Daoy (cell line): ENCODE measurements around the gene ABCA4. TPM values are rescaled to one million over a fixed set of nuclear protein-coding genes. Genes with fewer than 3 reads are reported as not detected.
"Not testable (repeated sequence)": the region's sequence is repeated elsewhere in the genome, so short reads cannot be mapped to it uniquely, and the experiment has no call there.

ENCODE experiments used
- DNase-seq: peaks from one replicate; pipeline ENCODE4 v3.0.0-alpha.2; 2015; ENCODE audit warnings: low read depth
- total RNA-seq: library from RNA; depleted of rRNA; stranded (reverse); fragments of >200 nt; shearing (Covaris generic); gene quantifications from 2 replicates; pipeline ENCODE4 v1.2.3, GENCODE V29; 2014

ABCA4 gene
- total RNA-seq, 1 experiment from 2014 or later = 0.80 TPM

DNA sequence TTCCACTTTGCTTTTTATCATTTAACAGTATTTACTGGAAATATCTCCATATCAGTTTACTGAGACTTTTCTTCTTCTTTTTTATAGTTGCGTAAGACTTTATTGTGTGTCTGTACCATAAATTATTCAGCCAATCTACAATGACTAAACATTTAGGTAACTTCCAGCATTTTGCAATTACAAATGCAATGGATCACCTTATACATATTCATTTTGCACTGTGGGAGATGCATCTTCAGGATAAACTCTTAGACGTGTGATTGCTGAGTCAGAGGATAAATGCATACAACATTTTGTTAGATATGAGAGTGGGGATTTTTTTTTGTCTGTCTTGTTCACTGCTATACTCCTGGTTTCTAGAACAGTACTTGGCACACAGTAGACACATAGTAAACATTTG lies 116.0 kb downstream of the ABCA4 start:
- no peak for DNase-seq

DNA sequence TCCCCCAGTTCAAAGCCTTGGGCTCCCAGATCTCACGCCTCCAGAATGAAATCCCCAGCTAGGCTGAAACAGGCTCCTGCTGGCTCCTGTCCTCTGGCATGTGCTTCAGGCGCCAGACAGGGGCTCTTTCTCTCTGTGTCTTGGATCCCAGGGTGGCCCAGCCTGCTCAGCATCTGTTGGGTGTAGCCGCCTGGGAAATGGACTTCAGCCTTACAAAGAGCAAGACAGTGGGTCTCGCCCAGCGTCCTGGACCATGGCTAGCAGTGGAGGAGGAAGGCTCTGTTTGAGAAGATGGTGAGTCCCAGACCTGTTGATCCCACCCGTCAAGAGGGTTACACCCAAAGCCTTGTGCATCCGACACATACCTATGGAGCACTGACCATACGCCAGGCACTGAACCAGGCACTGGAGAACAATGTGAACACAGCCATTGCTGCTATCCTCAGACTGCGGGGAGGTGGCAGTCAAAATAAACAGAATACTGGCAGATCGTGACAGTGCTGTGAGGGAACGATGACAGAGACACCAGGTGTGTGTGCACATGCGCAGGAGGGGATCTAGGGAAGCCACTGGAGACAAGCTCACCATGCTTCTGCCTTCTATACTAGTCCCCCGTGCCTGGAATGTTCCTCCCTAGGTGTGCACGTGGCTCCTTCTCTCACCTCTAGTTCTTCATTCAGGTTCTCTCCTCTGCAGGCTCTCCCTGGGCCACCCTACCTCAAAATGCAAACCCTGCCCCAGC lies 118.7 kb downstream of the ABCA4 start:
- DNase-seq = no peak

DNA sequence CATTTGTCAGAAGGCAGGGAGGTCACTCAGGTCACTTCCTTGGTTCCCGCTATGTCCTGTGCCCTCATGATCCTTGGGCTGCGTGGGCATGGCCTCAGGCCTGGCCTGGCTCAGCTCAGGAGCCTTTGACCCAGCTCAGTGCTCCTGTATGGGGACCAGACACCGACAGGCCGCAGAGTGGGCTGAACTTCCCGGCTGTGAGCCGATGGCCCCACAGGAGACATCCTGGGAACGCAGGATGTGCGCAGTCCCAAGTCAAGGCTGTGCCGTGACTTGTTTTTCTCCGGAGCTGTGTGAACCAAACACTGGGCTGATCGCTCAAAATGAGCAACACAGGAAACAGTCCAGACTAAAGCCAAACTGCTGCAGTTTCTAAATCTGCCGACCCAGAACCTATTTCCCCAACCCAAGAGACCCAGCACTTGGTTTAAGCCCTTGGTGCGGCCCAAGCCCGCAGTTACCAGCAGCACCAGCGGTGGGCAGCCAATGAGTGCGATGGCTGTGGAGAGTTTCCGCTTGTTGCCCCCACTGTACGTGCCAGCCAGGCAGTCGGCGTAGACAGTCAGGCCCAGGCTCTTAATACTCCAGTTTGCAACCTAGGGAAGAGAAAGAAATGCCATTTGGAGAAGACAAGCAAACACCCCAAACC lies 119.4 kb downstream of the ABCA4 start:
- no peak for DNase-seq

DNA sequence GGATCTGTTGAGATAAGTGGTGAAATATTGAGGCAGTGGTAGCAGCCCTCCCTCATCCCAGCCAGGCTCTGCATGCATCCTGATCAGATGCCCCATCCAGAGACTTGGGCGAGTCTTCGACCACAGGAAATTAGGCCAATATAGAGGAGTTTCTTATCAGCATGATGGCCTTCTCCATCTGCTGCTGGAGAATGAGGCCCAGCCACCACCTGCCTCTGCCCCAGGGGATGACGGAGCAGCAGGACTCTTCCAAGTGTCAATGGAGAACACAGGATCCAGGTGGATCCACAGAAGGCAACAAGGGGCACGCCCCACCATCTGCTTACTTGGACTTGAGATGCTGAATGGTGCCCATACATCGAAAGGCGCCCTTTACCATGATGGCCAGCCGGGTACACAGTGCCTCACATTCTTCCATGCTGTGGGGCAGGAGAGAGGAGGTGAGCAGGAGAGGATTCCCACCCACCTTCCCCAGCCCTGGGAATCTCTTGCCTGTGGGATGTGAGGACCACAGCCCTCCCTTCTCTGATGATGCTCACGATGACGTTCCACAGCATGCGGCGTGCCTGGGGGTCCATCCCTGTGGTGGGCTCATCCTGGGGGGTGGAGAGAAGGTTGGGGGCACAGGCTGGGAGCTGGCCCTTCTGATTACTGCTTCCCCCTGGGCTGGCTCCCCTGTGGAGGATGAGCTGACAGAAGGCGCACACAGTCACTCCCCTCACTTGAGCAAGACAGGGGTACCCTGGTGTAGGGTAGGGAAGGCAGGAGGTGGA lies 120.3 kb downstream of the ABCA4 start:
- no peak for DNase-seq

DNA sequence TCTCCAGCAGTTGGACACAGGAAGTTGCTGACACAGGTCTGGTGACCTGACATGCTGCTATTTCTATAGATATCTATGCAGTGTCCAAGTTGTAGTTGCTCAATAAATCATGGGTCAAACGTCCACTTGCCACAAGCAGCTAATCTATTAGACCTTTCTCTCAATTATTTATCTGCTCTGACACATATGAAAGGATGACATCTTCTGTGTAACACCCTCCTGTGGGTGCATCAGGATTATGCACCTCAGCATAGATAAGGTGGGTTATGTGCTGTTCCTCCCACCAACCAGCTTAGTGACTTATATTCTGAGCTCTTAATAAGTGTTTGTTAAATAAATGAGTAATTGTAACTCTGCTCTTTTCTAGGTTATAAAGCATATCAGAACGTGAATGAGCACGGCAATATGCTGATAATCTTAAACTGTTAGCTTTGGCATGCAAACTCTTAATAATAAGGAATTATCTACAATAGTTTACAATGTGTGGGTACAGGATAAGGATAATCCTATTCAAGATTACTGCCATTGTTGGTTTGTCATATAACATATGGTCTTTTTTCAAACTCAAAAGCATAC lies 121.0 kb downstream of the ABCA4 start:
- no peak for DNase-seq

DNA sequence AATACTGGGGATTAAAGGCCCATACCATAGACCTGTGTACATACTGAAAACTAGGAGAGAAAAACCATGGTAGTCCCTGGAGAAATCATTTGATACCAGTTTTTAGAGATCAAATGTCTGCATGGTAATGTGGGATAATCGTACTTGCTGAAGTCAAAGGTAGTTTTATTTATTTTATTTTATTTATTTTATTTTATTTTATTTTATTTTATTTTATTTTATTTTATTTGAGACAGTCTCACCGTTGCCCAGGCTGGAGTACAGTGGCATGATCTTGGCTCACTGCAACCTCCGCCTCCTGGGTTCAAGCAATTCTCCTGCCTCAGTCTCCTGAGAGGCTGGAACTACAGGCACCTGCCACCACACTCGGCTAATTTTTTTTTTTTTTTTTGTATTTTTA lies 122.4 kb downstream of the ABCA4 start:
- DNase-seq = not testable (repeated sequence)

DNA sequence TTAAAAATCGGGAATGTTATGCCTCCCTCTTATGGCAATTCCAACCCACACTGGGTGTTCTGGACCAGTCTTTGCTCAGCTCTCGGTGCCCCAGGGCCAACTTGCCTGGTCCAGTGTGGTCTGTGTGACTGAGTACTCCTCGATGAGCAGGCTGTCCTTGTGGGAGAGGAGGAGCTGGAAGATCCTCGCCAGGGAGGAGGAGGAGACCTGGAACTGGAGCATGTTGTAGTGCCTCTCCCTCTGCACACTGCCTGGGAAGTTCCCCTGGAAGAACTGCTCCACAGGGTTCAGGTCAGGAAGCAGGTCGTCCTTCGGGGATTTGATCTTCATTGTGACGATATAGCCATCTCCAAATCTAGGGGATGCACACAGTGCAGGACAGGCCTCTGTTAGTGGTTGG lies 123.2 kb downstream of the ABCA4 start:
- no peak for DNase-seq

DNA sequence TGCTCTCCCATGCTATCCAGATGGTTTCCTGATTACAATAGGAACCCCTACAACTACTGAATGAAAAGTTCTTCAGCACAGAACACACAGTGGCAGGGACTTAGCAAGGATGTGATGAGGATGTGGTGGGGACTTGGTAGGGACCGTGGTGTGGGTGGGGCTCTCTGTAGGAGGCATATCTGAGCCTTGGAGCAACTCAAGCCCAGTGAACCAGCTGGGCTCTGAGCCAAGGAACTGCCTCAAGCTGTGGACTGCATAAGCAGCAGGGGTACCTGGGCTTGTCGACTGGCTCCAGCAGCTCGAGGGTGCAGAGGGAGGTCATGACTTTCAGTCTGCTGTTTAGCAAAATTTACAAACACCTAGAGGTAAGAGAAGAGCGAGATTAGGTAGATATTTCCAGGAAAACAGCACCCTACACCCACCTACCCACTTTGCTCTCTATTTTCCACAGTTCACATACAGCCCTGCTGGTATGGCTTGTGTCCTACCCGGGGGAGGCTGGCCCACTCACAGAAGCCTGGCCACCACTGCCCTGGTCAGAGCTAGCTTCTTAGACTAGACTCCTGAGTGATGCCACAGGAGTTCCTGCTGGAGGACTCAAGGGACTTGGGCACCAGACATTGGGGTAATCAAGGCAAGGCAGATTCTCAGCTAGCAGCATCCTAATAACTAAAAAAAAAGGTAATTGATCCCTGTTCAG lies 125.0 kb downstream of the ABCA4 start:
- DNase-seq = peak; percentile 79

DNA sequence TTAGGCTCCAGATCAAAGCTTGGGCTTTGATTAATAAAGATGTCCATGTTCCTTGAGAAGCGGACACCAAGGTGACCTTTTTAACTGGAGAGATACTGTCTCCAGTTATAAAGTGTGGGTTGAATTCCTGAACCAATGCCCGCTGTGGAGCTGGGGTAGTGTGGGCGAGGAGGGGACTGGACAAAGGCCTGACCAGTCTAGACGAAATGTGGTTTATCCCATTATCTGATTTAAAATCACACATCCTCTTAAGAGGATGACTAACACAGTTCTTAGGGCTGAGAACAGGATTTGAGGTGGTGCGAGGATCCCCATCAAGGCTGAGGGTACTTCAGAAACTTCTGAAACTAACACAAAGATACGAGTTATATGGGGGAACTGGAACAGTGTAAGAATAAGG lies 127.2 kb downstream of the ABCA4 start:
- DNase-seq = peak; percentile 56

DNA sequence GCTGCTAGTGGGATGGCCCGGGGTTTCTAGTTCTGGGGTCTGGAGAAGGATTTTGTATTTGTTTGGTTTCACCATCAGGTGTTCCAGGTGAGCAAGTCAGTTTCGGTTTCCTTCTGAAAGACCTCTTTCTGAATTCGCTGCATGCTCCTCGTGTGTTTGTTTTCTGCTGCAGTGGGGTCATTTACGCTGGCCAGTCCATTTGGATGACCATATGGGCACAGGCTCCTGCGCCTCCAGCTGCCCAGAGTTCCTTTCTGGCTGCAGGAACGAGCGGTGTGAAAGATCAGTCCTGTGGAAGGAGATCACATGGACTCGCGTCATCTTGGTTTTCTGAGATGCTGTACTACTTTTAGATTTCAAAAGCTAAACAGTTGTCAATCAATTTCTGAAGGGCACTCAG lies 128.0 kb downstream of the ABCA4 start:
- DNase-seq = no peak

DNA sequence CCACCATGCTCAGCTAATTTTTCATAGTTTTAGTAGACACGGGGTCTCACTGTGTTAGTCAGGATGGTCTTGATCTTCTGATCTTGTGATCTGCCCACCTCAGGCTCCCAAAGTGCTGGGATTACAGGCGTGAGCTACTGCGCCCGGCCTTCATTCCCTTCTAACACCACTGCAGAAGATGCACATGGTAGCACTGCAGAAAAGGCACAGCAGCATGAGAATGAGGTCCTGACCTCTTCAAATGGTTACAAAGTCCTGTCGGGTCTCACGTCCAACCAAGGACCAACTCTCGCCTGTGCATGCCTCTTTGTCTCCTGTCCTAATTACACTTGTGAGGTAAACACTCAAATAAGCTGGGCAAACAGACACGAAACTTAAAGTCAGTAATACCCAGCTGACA lies 128.8 kb downstream of the ABCA4 start:
- no peak for DNase-seq

DNA sequence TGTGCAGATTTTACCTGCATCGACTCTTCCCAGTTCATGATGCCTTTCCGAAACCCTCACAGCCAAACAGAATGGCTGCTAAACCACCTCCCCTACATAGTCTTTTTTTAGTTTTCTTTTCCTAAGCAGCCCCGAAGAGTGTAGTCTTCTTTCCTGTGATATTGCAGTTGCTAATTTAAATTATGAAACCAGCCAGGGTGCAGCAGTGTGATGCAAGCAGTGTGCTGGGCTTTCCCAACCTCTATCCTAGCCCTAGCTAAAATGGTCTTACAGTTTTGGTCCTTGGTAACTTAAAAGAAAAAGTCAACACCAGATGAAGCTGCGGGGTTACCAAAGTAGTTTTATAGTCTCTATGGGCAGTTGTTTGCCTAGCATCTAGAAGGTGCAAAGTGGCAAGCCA lies 129.7 kb downstream of the ABCA4 start:
- DNase-seq = no peak

DNA sequence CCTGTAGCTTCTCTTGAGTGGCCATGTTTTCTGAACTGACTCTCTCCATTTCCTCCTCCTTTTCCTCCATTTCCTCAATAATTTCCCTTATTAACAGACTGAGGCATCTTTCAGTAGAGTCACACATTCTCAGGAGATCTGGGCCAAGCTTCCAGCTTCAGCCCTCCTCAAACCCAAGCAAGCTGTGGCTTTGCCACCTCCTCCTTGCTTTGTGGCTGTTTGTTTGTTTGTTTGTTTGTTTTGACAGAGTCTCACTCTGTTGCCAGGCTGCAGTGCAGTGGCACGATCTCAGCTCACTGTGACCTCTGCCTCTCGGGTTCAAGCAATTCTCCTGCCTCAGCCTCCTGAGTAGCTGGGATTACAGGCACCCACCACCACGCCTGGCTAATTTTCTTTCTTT lies 130.5 kb downstream of the ABCA4 start:
- DNase-seq = not testable (repeated sequence)

DNA sequence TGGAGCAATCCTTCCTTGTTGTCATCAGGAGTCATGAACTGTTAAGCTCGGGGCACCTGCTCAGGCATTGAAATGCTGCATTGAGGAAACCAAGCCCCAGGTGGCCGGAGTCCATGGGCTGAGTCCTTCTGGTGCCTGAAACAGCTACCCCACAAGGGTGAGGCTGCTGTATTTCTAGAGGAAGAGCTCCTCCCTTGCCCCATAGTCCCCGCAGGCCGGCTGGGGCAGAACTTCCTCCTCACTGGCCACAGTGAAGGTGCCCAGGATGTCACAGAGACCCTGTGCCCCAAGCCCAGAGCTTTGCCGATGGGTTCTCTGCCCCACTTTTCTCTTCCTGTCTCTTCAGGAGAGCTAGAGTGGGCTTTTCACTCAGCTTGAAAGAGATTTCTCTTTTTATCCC lies 130.9 kb downstream of the ABCA4 start:
- no peak for DNase-seq

DNA sequence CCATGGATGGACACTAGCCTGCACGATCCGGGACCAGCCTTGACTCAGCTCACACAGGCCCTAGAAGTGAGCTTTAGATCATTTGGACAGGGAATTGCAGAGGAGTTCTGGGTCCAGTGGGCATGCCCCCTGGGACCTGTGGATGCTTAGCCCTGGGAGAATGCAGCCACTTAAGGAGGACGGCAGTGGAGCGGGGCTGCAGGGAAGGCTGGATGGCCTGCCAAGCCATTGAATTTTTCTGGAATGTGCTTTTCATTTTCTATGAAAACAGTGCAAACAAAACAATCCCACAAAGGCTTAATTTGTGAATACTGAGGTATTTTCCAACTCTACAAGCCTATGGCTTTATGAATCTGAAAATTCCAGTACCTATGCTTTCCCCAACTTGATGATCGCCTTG lies 131.3 kb downstream of the ABCA4 start:
- no peak for DNase-seq

DNA sequence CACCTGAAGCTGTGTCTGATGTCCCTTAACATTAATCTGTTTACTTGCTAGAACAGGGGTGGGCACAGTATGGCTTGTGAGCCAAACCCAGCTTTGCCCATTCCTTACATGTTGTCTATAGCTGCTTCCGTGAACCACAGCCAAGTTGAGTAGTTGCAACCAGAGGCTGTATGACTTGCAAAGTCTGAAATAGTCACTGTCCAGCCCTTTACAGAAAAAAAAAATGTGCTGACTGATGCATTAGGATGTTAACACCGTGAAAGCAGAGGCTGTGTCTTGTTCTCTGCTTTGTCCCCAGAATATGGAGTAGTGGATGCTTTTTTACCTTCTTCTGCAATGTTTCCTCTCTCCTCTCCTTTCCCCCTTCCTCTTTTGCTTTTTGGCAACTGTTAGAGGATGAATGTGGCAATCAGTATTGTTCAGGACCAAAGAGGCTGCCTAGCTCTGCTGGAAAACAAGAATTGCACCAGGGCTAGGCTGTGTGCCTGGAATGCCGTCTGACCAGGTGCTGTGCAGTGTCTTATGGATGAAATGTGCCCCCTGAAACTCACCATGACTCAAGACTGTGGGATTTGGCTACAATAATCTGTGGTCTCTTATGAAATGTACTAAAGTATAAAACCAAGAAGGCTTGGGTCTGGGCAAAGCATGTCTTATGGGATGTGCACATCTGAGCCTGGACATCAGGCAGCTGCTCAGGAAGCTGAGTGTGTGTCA lies 132.2 kb downstream of the ABCA4 start:
- DNase-seq = peak; percentile 67

DNA sequence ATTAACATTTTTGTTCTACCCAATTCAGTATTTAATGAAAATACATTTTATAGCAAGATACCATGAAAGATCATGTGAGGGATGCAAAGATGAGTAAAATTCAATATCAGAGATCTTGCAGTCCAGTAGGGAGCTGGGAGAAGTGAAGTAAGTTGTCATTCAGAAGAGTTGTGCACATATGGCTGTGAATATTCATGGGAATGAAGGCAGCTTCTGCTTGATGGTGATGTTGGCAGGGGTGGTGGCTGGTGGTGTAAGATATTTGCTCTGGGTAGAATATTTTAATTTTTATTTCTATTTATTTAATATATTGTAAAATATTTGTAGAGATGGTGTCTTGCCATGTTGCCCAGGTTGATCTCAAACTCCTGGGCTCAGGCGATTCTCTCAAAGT lies 139.7 kb downstream of the ABCA4 start:
- no peak for DNase-seq

DNA sequence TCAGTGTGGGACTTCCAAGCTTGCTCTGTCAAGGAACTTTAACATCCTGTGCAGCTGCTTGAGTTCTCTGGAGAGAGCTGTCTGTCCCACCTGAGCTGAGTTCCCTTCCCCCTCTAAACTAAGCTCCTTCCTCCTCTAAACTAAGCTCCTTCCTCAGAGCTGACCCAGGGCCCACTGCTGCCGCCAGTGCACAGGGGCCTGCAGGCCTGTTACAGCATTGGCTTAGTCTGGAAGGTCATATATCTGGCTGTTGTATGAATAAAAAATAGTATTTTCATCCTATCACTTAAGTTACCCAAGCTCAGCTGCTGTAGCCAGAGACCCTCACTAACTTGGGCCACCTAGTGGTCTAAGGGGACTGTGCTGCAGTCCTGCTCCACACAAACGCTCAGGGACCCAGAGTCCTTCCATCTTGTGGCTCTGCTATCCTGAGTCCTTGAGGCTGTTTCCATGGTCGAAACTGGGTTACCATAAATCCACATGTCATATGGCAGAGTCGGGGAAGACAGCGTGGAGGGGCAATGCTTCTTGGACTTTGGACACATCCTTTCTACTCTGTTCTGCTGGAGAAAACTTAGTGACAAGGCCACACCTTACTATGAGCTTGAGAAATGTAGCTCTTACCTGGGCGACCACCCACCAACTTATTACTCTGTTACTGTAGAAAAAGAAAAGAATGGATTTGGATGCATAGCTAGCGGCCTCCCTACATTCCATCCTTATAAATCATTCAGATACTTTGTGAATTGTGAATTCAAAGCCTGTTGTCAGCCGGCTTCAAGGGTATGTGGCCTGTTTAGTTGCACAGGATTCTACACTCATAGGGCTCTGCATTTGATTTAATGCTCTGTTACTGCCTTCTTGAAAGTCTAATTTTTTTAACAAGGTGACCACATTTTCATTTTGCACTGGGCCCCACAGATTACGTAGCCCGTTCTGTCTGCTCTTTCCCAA lies 140.4 kb downstream of the ABCA4 start:
- peak; percentile 41 for DNase-seq

DNA sequence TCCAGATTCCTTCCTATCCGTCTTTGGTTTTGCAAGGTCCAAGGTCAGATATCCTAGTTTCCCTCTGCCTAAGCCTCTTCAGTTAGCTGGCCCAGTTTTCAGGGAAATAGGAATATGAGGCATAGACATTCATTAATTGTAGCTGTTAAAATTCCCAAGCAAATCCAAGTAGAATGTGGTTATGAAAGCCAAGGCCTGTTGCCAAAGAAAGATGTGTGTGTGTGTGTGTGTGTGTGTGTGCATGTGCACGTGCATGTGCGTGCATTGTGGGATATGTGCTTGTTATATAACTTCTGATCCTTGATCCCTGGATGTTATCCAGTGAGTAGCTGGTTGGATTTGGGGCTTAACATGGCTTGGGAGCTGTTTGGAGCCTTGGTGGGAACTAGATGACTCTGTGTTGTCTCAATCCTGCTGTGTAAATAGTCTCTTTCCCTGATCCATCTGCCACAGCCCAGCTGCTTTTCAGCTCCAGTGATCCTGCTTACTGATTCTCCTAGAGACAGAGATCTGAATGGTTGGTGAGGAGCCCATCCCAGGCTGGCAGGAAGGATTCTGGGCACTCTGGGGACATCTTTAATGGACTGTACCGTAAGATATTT lies 141.1 kb downstream of the ABCA4 start:
- DNase-seq = no peak
